GM12878 (cell line): ENCODE results near the gene ZNF526. TPM values are rescaled to one million over a fixed set of nuclear protein-coding genes. Genes with fewer than 3 reads are reported as not detected.

Experiments
- ATAC-seq: fragments of 200-7000 bp; cut with Tn5 transposase; 3 replicates; pipeline ENCODE4 v1.9.1; 2020; ENCODE audit warnings: mild to moderate bottlenecking, moderate library complexity
- BruUV-seq: library from RNA; stranded (reverse); fragments of 400-500 nt; replicated peaks from 2 replicates; lab custom pipeline; 2021; lab: Mats Ljungman, UMichigan
- CTCF ChIA-PET: fragments of 300-600 bp; sonication (Branson Sonifier 250); formaldehyde crosslinking; extraction: SDS; loops from one replicate; lab custom pipeline; 2021; ENCODE audit warnings: inconsistent platforms; lab: Yijun Ruan, JAX
- POLR2A ChIA-PET: fragments of 350-600 bp; formaldehyde crosslinking; extraction: SDS; loops from one replicate; lab custom pipeline; 2021; ENCODE audit warnings: inconsistent platforms; lab: Charles Lee
- RAD21 ChIA-PET: fragments of 300-600 bp; sonication (Branson Sonifier 250); formaldehyde crosslinking; loops from one replicate; lab custom pipeline; 2023; ENCODE audit warnings: antibody characterized with exemption; ENCODE audit not compliant: unreplicated experiment; lab: Charles Lee
- SMC1A ChIA-PET: fragments of 300-600 bp; sonication (Branson Sonifier 250); formaldehyde crosslinking; loops from one replicate; lab custom pipeline; 2023; ENCODE audit not compliant: unreplicated experiment, uncharacterized antibody; lab: Charles Lee
- DNase-seq: peaks from one replicate; pipeline ENCODE4 v3.0.0-alpha.2; 2011; ENCODE audit warnings: low read depth, low spot score
- FAIRE-seq: peaks from 3 replicates; lab custom pipeline; 2011; peaks lifted over from hg19 to GRCh38; lab: Jason Lieb, UNC
- H2AFZ ChIP-seq: 2 replicates; pipeline ENCODE4 v1.6.0; 2011; ENCODE audit warnings: low read depth, low read length, control low read depth; ENCODE audit not compliant: control insufficient read depth
- H3K27ac ChIP-seq: 2 replicates; pipeline ENCODE4 v1.5.1; 2011; ENCODE audit warnings: control low read depth; ENCODE audit not compliant: control insufficient read depth, insufficient read depth
- H3K27me3 ChIP-seq, 2 experiments: replicated peaks in 1 of 2; 2 replicates each; pipeline versions ENCODE4 v1.6.0 to v1.6.1; 2011; ENCODE audit warnings: low read length in 1 of 2; ENCODE audit not compliant: control insufficient read depth in 2 of 2, insufficient read depth in 2 of 2
- H3K36me3 ChIP-seq, 2 experiments: 2 replicates each; pipeline ENCODE4 v1.5.1; 2011; ENCODE audit warnings: low read length in 1 of 2; ENCODE audit not compliant: control insufficient read depth in 2 of 2, insufficient read depth in 2 of 2
- H3K4me1 ChIP-seq: 2 replicates; pipeline ENCODE4 v1.6.1; 2011; ENCODE audit warnings: mild to moderate bottlenecking, low read length, moderate library complexity, mixed read lengths; ENCODE audit not compliant: control insufficient read depth, insufficient read depth
- H3K4me2 ChIP-seq: 2 replicates; pipeline ENCODE4 v1.6.0; 2011; ENCODE audit warnings: control low read depth; ENCODE audit not compliant: control insufficient read depth, insufficient read depth
- H3K4me3 ChIP-seq: fragments of 200-600 bp; sonication (generic); 2 replicates; pipeline ENCODE4 v1.5.1; 2016
- H3K79me2 ChIP-seq: 2 replicates; pipeline ENCODE4 v1.6.0; 2011; ENCODE audit warnings: low read length; ENCODE audit not compliant: control insufficient read depth, insufficient read depth
- H3K9ac ChIP-seq: 2 replicates; pipeline ENCODE4 v1.8.0; 2011; ENCODE audit warnings: low read length, control low read depth, mixed read lengths; ENCODE audit not compliant: control insufficient read depth, insufficient read depth
- H3K9me3 ChIP-seq: replicated peaks from 3 replicates; pipeline ENCODE4 v1.5.1; 2011; ENCODE audit warnings: mild to moderate bottlenecking, low read length; ENCODE audit not compliant: control insufficient read depth, insufficient read depth
- H4K20me1 ChIP-seq: 2 replicates; pipeline ENCODE4 v1.6.0; 2011; ENCODE audit not compliant: control insufficient read depth, insufficient read depth
- BHLHE40 ChIP-seq, 2 experiments: fragments of 450-650 bp in 1 of 2; IDR thresholded peaks; 2 replicates each; pipeline ENCODE4 v1.6.1; 2011 to 2017; ENCODE audit warnings: low read depth in 2 of 2, borderline replicate concordance in 1 of 2, improper control_type of control experiment in 1 of 2, low read length in 1 of 2, mild to moderate bottlenecking in 1 of 2
- NR2C1 ChIP-seq: fragments of 450-650 bp; IDR thresholded peaks from 2 replicates; pipeline ENCODE4 v1.6.1; 2017; ENCODE audit warnings: antibody characterized with exemption, mild to moderate bottlenecking, moderate library complexity
- WGBS: methylation state at CpG from one replicate; pipeline ENCODE4 v1.1.6; 2016; ENCODE audit warnings: low lambda C conversion rate; ENCODE audit not compliant: insufficient replicate concordance, insufficient coverage; ENCODE audit errors: missing lambda C conversion rate; 5-methylcytosine and 5-hydroxymethylcytosine counted together
- in situ Hi-C: fragments of 300-500 bp; cut with MboI; formaldehyde crosslinking; loops from 9 replicates; pipeline ENCODE4 v1.14.3; 2018; ENCODE audit warnings: mixed read lengths
- intact Hi-C: fragments of 100-400 bp; cut with micrococcal nuclease; formaldehyde crosslinking; loops from one replicate; pipeline ENCODE4 v1.14.2; 2022; ENCODE audit not compliant: unreplicated experiment
- polyA plus RNA-seq, 11 experiments: library from polyadenylated mRNA; depleted of rRNA in 4 of 11; unstranded in 6 of 11; stranded (reverse) in 5 of 11; fragments of >200 nt; fragmentation: Nextera tagmentation in 4 of 11; fragmentation: Illumina TruSeq in 1 of 11; extraction: Ambion mirVana in 4 of 11; extraction: Trizol in 1 of 11; gene quantifications; 1 replicate in 1 of 11; 2 replicates in 10 of 11; pipeline versions ENCODE4 v1.2.1 to v1.2.3, GENCODE V29; 2011 to 2016; ENCODE audit warnings: inconsistent platforms in 2 of 11, missing spikeins in 2 of 11, low read depth in 1 of 11
- total RNA-seq, 4 experiments: library from RNA; depleted of rRNA in 3 of 4; stranded (reverse); fragments of >200 nt in 3 of 4; fragmentation: Illumina TruSeq in 1 of 4; extraction: Trizol in 1 of 4; gene quantifications; 2 replicates each; pipeline versions ENCODE4 v1.2.1 to v1.2.3, GENCODE V29; 2013 to 2021
- TF ChIP-seq, protein P1 (sequence below): fragments of 450-650 bp; IDR thresholded peaks from 2 replicates; pipeline ENCODE4 v1.6.1; 2017; ENCODE audit warnings: mild to moderate bottlenecking, moderate library complexity

ZNF526 gene
- total and polyA plus RNA-seq, 10 of the 15 experiments (the other 5 are each of a cell fraction or from before 2014, with no cell fraction given) = 1.8 to 18.3 (median 5.5) TPM

DNA sequence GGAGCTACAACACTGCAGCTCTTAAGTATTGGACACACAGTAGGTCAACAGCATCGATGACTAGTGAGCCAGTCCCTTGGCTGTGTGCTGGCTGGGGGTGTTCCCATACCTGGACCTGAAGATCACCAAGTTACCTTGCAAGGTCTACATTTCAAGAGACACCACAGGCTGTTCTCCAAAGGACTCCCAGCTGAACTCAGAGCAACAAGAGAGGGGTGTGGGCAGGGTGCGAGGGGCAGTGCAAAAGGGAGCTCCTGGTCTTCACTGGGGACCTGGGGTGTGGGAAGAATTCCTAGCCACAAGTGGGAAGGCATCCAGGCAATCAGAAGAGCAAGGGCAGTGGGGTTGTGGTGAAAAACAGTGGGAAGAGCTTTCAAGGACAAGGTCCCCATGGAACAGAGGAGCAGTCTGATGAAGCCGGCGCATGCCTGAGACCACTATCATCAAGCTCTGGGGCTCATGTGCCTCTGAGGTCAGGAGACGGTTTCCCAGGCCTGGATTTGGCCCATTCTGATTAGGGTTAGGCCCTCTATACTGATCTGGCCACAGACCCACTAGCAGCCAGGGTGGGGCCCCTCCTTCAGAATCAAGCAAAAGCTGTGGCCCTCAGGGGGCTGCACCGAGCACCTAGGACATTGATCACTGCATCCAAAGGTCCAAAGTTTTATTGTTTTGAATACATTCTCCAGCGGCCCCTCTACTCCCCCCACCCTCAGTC lies 27.0 kb downstream of the ZNF526 start:
- H3K9ac ChIP-seq = no peak overlapping the region
- no peak for FAIRE-seq
- intact Hi-C loops = no loop called here

More for the DNA sequence above, 27.0 kb downstream of the ZNF526 start:
- H4K20me1 ChIP-seq = no peaks in the 10 kb centered on the region
- peaks cover 0 to 7% of the 10 kb centered on the region in 2 experiments; a peak in 2 of 4 replicates for H3K36me3 ChIP-seq
- no peak overlapping the region for H2AFZ ChIP-seq
- SMC1A ChIA-PET = interaction anchor here (1.0 to 6.3 kb wide), 6 partner anchors 11 to 115 kb away, joined by 4 to 70 read pairs (median 5); partner anchors contain the start of gene POU2F2
- no peak for DNase-seq
- TF ChIP-seq BHLHE40 (IDR thresholded peaks at IDR 0.05; ENCODE audit: borderline replicate concordance in 1 of 2, low read depth in 2 of 2, low read length in 1 of 2) (no peak), NR2C1 (no peak)
- TF ChIP-seq, protein P1, sequence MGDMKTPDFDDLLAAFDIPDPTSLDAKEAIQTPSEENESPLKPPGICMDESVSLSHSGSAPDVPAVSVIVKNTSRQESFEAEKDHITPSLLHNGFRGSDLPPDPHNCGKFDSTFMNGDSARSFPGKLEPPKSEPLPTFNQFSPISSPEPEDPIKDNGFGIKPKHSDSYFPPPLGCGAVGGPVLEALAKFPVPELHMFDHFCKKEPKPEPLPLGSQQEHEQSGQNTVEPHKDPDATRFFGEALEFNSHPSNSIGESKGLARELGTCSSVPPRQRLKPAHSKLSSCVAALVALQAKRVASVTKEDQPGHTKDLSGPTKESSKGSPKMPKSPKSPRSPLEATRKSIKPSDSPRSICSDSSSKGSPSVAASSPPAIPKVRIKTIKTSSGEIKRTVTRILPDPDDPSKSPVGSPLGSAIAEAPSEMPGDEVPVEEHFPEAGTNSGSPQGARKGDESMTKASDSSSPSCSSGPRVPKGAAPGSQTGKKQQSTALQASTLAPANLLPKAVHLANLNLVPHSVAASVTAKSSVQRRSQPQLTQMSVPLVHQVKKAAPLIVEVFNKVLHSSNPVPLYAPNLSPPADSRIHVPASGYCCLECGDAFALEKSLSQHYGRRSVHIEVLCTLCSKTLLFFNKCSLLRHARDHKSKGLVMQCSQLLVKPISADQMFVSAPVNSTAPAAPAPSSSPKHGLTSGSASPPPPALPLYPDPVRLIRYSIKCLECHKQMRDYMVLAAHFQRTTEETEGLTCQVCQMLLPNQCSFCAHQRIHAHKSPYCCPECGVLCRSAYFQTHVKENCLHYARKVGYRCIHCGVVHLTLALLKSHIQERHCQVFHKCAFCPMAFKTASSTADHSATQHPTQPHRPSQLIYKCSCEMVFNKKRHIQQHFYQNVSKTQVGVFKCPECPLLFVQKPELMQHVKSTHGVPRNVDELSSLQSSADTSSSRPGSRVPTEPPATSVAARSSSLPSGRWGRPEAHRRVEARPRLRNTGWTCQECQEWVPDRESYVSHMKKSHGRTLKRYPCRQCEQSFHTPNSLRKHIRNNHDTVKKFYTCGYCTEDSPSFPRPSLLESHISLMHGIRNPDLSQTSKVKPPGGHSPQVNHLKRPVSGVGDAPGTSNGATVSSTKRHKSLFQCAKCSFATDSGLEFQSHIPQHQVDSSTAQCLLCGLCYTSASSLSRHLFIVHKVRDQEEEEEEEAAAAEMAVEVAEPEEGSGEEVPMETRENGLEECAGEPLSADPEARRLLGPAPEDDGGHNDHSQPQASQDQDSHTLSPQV = no peak
- TF ChIP-seq, all 136 proteins: peak for 0
- Histone ChIP-seq H3K79me2 (peaks cover 24% of the 10 kb centered on the region), H3K9me3 (no peaks in the 10 kb centered on the region), H3K4me1 (peaks cover 15% of the 10 kb centered on the region), H3K27me3 (no peaks in the 10 kb centered on the region), H3K4me3 (no peak overlapping the region), H3K27ac (no peak overlapping the region), H3K4me2 (no peak overlapping the region)
- WGBS = 85% methylated on average over 7 of the region's 7 CpGs
- in situ Hi-C loops = no loop called here
- CTCF ChIA-PET = interaction anchor here (0.7 to 6.7 kb wide), 7 partner anchors 9 to 115 kb away, joined by 3 to 111 read pairs (median 3); partner anchors contain the start of gene POU2F2
- no peak for ATAC-seq
- POLR2A ChIA-PET = interaction anchor here (0.9 to 6.7 kb wide), 4 partner anchors 8 to 124 kb away, joined by 3 to 51 read pairs (median 4); no protein-coding TSS in a partner anchor
- RAD21 ChIA-PET = interaction anchor here (1.4 to 6.0 kb wide), 3 partner anchors 23 to 49 kb away, joined by 3 to 82 read pairs (median 11); partner anchors contain the start of gene CIC
- no TSS peak for BruUV-seq
